NCI-H2081 (cell line): ENCODE data around the gene GKN1.
A peak's percentile ranks its signal among the peaks of the same experiment; 100 is the strongest.

Experiments
- DNase-seq, 2 experiments: peaks; one replicate each; lab custom pipeline; 2025; lab: John Stamatoyannopoulos, UW

GKN1 gene

GRCh38 chr2:69007603-69008002 is 33.2 kb downstream of the GKN1 start:
- no peak for DNase-seq

GRCh38 chr2:69010437-69011194 is 36.2 kb downstream of the GKN1 start:
- DNase-seq: no peak

GRCh38 chr2:69011611-69012157 is 37.2 kb downstream of the GKN1 start:
- DNase-seq: no peak

- DNase-seq: peak; percentile 38 to 42
These were observed 38.1 kb downstream of the GKN1 start for GRCh38 chr2:69012310-69013141.

- DNase-seq: peak; percentile 22 to 45
These were observed 38.9 kb downstream of the GKN1 start, which contains the start of gene ANTXR1 for GRCh38 chr2:69013142-69013839. ANTXR1 (plus strand) TSS chr2:69013179; CDS start chr2:69013500, 321 bp downstream.

GRCh38 chr2:69013840-69014821 is 39.7 kb downstream of the GKN1 start:
- no peak for DNase-seq

- no peak for DNase-seq
These were observed 42.6 kb downstream of the GKN1 start for GRCh38 chr2:69017080-69017479.

- no peak for DNase-seq
These were observed 43.4 kb downstream of the GKN1 start for GRCh38 chr2:69017835-69018234.

GRCh38 chr2:69018678-69019095 is 44.3 kb downstream of the GKN1 start:
- no peak for DNase-seq

- no peak for DNase-seq
These were observed 46.3 kb downstream of the GKN1 start for GRCh38 chr2:69020496-69021426.

- no peak for DNase-seq
These were observed 47.3 kb downstream of the GKN1 start for GRCh38 chr2:69021727-69022126.

GRCh38 chr2:69022548-69022947 is 48.1 kb downstream of the GKN1 start:
- no peak for DNase-seq

- no peak for DNase-seq
These were observed 48.8 kb downstream of the GKN1 start for GRCh38 chr2:69023236-69023635.

GRCh38 chr2:69026026-69026425 is 51.6 kb downstream of the GKN1 start:
- peak; percentile 43 to 59 for DNase-seq

- DNase-seq: no peak
These were observed 52.4 kb downstream of the GKN1 start for GRCh38 chr2:69026691-69027459.
